Cardiac fibroblast (primary cell): ENCODE measurements around the gene CTPS1.
A peak's percentile ranks its signal among the peaks of the same experiment; 100 is the strongest.

Experiments used
- DNase-seq, 2 donors: peaks; one replicate each; pipeline versions ENCODE4 v3.0.0 to v3.0.0-alpha.2; 2010; ENCODE audit warnings: low read depth in 2 of 2
- H3K4me3 ChIP-seq, 2 donors: replicated peaks in 1 of 2; 1 replicate in 1 of 2; 2 replicates in 1 of 2; pipeline ENCODE4 v1.5.1; 2011; ENCODE audit warnings: low read depth in 2 of 2, low read length in 2 of 2, mild to moderate bottlenecking in 2 of 2, moderate library complexity in 1 of 2
- CTCF ChIP-seq: IDR thresholded peaks from one replicate; pipeline ENCODE4 v1.5.1; 2011; ENCODE audit warnings: low read depth, mild to moderate bottlenecking, low read length, inconsistent platforms

The CTPS1 gene

GRCh38 chr1:40983286-40983685, 3.8 kb downstream of the CTPS1 start:
- no peak overlapping the region for H3K4me3 ChIP-seq
- peak in 1 of 2 donors; percentile 20 for DNase-seq
- TF ChIP-seq CTCF, result no peak

- no peak overlapping the region for H3K4me3 ChIP-seq
- DNase-seq, result peak; percentile 36 to 79
- no peak for TF ChIP-seq CTCF
These were observed 4.6 kb downstream of the CTPS1 start for GRCh38 chr1:40984066-40984465.

GRCh38 chr1:40984531-40984930, 5.0 kb downstream of the CTPS1 start:
- no peak overlapping the region for H3K4me3 ChIP-seq
- no peak for DNase-seq
- no peak for TF ChIP-seq CTCF

- no peak for TF ChIP-seq CTCF
- no peak for DNase-seq
- no peak overlapping the region for H3K4me3 ChIP-seq
These were observed 5.7 kb downstream of the CTPS1 start for GRCh38 chr1:40985161-40985560.

- DNase-seq, result no peak
- no peak overlapping the region for H3K4me3 ChIP-seq
- no peak for TF ChIP-seq CTCF
These were observed 6.4 kb downstream of the CTPS1 start for GRCh38 chr1:40985875-40986274.

- H3K4me3 ChIP-seq, result no peak overlapping the region
- DNase-seq, result no peak
- TF ChIP-seq CTCF, result no peak
These were observed 6.9 kb downstream of the CTPS1 start for GRCh38 chr1:40986328-40986783.

- no peak overlapping the region for H3K4me3 ChIP-seq
- DNase-seq, result no peak
- TF ChIP-seq CTCF, result no peak
These were observed 7.5 kb downstream of the CTPS1 start for GRCh38 chr1:40986956-40987355.
